ENCODE measurements around the gene TRPM2.

GRCh38 chr21:44328242-44328895 lies 25.1 kb upstream of the TRPM2 start:
- TF ChIP-seq CTCF (IDR thresholded peaks at IDR 0.05; ENCODE audit: extremely low read depth in 1 of 2, insufficient read depth in 1 of 2, low read depth in 1 of 2, low read length in 2 of 2) (no peak), POLR2A (IDR thresholded peaks at IDR 0.05; ENCODE audit: low read depth, low read length) (no peak), FOS (IDR thresholded peaks at IDR 0.05; ENCODE audit: borderline replicate concordance, insufficient read depth, low read length) (no peak), MAX (IDR thresholded peaks at IDR 0.05; ENCODE audit: insufficient read depth, insufficient read length) (no peak), POLR2AphosphoS5 (IDR thresholded peaks at IDR 0.05; ENCODE audit: insufficient read depth, low read depth, low read length) (no peak), JUN (IDR thresholded peaks at IDR 0.05; ENCODE audit: borderline replicate concordance, insufficient read depth, insufficient read length, low read depth) (no peak), EZH2 (IDR thresholded peaks at IDR 0.05; ENCODE audit: borderline replicate concordance, low read depth, low read length, severe bottlenecking) (no peak), MYC (IDR thresholded peaks at IDR 0.05; ENCODE audit: low read depth, low read length) (no peak)

Data from endothelial cell of umbilical vein (primary cell).